HFFc6 (cell line): Measurements from ENCODE around the gene RAI1. TPM values are rescaled to one million over a fixed set of nuclear protein-coding genes. Genes with fewer than 3 reads are reported as not detected.

Experiments
- DNase-seq: peaks from one replicate; pipeline ENCODE4 v3.0.0-alpha.2; 2018
- H3K27ac Mint-ChIP-seq: 2 replicates; pipeline ENCODE4 v1.8.0; 2020; ENCODE audit warnings: mild to moderate bottlenecking, mixed read lengths
- H3K27me3 Mint-ChIP-seq: 2 replicates; pipeline ENCODE4 v1.8.0; 2021; ENCODE audit warnings: mild to moderate bottlenecking, moderate library complexity, mixed read lengths; ENCODE audit not compliant: insufficient read depth
- H3K36me3 Mint-ChIP-seq: 2 replicates; pipeline ENCODE4 v1.8.0; 2021; ENCODE audit warnings: low read depth, mixed read lengths
- H3K4me1 Mint-ChIP-seq: 2 replicates; pipeline ENCODE4 v1.8.0; 2020; ENCODE audit warnings: low read depth, mixed read lengths
- H3K4me3 Mint-ChIP-seq: 2 replicates; pipeline ENCODE4 v1.8.0; 2020; ENCODE audit warnings: mild to moderate bottlenecking, moderate library complexity, mixed read lengths
- H3K9me3 Mint-ChIP-seq: 2 replicates; pipeline ENCODE4 v1.8.0; 2020; ENCODE audit warnings: mild to moderate bottlenecking, mixed read lengths
- CTCF ChIP-seq: fragments of 200-600 bp; sonication (generic); IDR thresholded peaks from 2 replicates; pipeline ENCODE4 v1.5.0; 2021; ENCODE audit warnings: antibody characterized with exemption, mild to moderate bottlenecking
- total RNA-seq, 6 experiments: library from RNA; stranded (reverse); fragmentation: NEBNext Ultra II Directional; extraction: Animal tissue kit (Norgen Biotek cat#: 25700); gene quantifications; 2 replicates in 1 of 6; 3 replicates in 5 of 6; pipeline ENCODE4 v1.2.3, GENCODE V29; 2021

RAI1 gene
- total RNA-seq, 6 experiments from 2014 or later: 26.9 to 29.3 (median 29.0) TPM

- Mint-ChIP-seq H3K4me3 (no peak overlapping the region), H3K4me1 (peaks cover 66% of the 10 kb centered on the region)
- DNase-seq: no peak
These were observed 59.5 kb downstream of the RAI1 start for GRCh38 chr17:17740615-17741348.

GRCh38 chr17:17741349-17742023 is 60.2 kb downstream of the RAI1 start:
- peaks cover 3% of the 10 kb centered on the region; the same call in 1 of the 2 replicates for H3K27me3 Mint-ChIP-seq
- peak overlapping the region; percentile 75 for H3K27ac Mint-ChIP-seq
- peak; percentile 42 for DNase-seq
- no peak; the same call in 1 of the 2 replicates for TF ChIP-seq CTCF
- H3K4me3 Mint-ChIP-seq: peak overlapping the region; percentile 42; the same call in 1 of the 2 replicates
- H3K4me1 Mint-ChIP-seq: peaks cover 59% of the 10 kb centered on the region
- no peaks in the 10 kb centered on the region for H3K9me3 Mint-ChIP-seq
- H3K36me3 Mint-ChIP-seq: peaks cover 5% of the 10 kb centered on the region; the same call in 1 of the 2 replicates

More at GRCh38 chr17:17740615-17741348, 59.5 kb downstream of the RAI1 start:
- no peak for TF ChIP-seq CTCF
- H3K27me3 Mint-ChIP-seq: peaks cover 3% of the 10 kb centered on the region; the same call in 1 of the 2 replicates
- peaks cover 5% of the 10 kb centered on the region; the same call in 1 of the 2 replicates for H3K36me3 Mint-ChIP-seq
- H3K27ac Mint-ChIP-seq: peak overlapping the region; percentile 85
- no peaks in the 10 kb centered on the region for H3K9me3 Mint-ChIP-seq

GRCh38 chr17:17742133-17742621 is 60.9 kb downstream of the RAI1 start:
- TF ChIP-seq CTCF: no peak
- Mint-ChIP-seq H3K27ac (peak overlapping the region; percentile 75), H3K4me3 (no peak overlapping the region), H3K36me3 (0 out of 2 replicates have a peak, but pooled peaks cover under 1% of the 10 kb centered on the region), H3K4me1 (peaks cover 58% of the 10 kb centered on the region), H3K27me3 (peaks cover 3% of the 10 kb centered on the region; the same call in 1 of the 2 replicates), H3K9me3 (no peaks in the 10 kb centered on the region)
- DNase-seq: peak; percentile 38

GRCh38 chr17:17742688-17743390 is 61.6 kb downstream of the RAI1 start:
- no peak for TF ChIP-seq CTCF
- Mint-ChIP-seq H3K36me3 (0 out of 2 replicates have a peak, but pooled peaks cover 4% of the 10 kb centered on the region), H3K4me3 (no peak overlapping the region), H3K27ac (no peak overlapping the region), H3K27me3 (peaks cover 3% of the 10 kb centered on the region; the same call in 1 of the 2 replicates), H3K9me3 (no peaks in the 10 kb centered on the region), H3K4me1 (peaks cover 64% of the 10 kb centered on the region)
- no peak for DNase-seq

- Mint-ChIP-seq H3K4me3 (no peak overlapping the region), H3K4me1 (peaks cover 71% of the 10 kb centered on the region), H3K36me3 (0 out of 2 replicates have a peak, but pooled peaks cover 4% of the 10 kb centered on the region), H3K9me3 (no peaks in the 10 kb centered on the region), H3K27ac (no peak overlapping the region), H3K27me3 (peaks cover 3% of the 10 kb centered on the region; the same call in 1 of the 2 replicates)
- no peak for TF ChIP-seq CTCF
- DNase-seq: no peak
These were observed 62.3 kb downstream of the RAI1 start for GRCh38 chr17:17743391-17744112.
